ENCODE results near the gene KIAA0825.

Gene KIAA0825

DNA sequence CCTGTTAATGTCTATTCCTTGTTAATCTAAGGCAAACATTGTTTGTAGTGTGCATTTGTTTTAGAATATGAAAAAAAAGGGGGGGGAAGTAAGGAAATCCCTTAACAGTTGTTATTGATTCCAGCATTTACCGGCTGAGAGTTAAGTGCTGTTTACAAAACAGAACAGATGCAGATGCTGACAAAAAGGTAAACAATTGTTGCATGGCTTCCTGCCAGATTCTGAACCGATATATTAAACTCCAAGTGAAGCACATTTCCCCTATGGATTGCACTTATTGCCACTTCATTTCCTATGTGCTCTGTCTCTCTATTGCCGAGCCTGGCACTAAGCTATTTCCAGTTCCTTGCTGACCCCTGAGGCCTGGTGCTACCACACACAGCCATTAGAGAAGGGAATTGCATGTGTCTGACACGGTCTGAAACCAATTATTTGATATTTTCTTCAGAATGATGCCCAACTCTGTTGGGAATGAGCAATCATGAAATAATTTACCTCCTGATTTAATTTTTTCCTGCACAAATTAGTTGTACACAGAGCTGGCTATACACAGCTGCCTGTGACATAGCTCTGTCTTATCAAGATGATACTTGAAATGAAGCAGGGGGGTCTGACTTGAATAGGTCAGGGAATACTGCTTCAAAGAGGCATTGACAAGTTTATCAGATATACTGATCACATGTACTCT is 109.8 kb downstream of the KIAA0825 start:
- DNase-seq (ENCODE audit: low read depth): peak; percentile 11

DNA sequence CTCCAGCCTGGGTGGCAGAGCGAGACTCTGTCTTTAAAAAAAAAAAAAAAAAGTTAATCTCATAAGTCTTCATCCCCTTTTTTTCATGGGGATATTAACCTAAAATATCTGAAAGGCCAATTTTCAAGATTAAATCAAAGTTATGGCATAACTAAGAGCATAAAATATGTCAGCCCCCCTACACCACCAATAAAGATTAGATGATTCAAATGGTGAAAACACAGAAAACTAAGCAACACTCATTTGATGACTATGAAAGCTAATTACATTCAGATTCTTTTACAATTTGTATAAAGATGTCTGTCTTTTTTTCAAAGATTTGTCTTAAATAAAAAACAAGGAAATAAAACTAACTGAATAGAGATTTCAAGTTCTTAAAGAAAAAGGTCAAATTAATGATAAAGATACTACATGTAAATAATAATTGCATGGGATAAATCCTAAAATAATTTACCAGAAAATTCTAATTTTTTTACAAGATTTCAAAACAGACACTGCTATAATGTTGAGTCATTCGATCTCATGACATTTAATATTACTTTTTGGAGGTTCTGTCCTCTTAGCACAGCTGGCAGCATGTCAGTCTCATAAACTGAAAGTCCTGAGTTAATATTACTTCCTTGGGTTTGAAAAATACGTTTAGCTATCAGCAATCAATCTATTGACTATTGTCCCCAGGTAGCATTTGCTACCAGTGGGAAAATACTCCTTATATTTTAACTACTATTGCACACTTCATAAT is 112.9 kb downstream of the KIAA0825 start:
- TF ChIP-seq, protein P1, sequence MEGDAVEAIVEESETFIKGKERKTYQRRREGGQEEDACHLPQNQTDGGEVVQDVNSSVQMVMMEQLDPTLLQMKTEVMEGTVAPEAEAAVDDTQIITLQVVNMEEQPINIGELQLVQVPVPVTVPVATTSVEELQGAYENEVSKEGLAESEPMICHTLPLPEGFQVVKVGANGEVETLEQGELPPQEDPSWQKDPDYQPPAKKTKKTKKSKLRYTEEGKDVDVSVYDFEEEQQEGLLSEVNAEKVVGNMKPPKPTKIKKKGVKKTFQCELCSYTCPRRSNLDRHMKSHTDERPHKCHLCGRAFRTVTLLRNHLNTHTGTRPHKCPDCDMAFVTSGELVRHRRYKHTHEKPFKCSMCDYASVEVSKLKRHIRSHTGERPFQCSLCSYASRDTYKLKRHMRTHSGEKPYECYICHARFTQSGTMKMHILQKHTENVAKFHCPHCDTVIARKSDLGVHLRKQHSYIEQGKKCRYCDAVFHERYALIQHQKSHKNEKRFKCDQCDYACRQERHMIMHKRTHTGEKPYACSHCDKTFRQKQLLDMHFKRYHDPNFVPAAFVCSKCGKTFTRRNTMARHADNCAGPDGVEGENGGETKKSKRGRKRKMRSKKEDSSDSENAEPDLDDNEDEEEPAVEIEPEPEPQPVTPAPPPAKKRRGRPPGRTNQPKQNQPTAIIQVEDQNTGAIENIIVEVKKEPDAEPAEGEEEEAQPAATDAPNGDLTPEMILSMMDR (conservative IDR thresholded peaks at IDR 0.05; ENCODE audit: low read length): no peak
- no peak overlapping the region for H3K4me3 ChIP-seq (ENCODE audit: low read length)
- DNase-seq (ENCODE audit: low read depth): peak; percentile 13

More for the DNA sequence above, 109.8 kb downstream of the KIAA0825 start:
- no peak overlapping the region for H3K4me3 ChIP-seq (ENCODE audit: low read length)
- TF ChIP-seq, protein P1 (conservative IDR thresholded peaks at IDR 0.05; ENCODE audit: low read length): no peak

GRCh38 chr5:94503677-94504076 is 114.7 kb downstream of the KIAA0825 start:
- H3K4me3 ChIP-seq (ENCODE audit: low read length): no peak overlapping the region
- DNase-seq (ENCODE audit: low read depth): no peak
- TF ChIP-seq, protein P1 (conservative IDR thresholded peaks at IDR 0.05; ENCODE audit: low read length): no peak

DNA sequence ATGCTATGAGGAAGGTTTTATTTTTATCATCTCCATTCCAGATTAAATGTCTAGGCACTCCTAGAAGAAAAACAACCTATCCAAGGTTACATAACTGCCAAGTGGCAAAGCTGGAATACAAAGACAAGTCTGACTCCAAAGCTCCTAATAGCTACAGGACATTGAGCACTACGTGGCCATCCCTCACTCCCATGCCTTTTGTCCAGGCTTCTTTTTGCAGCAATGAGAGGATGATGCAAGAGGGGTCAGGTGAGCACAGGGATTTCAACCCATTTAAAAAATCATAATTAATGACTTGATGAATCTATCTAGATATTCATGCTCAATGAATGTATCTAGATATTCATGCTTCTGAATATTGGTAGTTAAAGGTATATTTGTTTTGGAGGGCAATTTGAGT is 117.0 kb downstream of the KIAA0825 start:
- H3K4me3 ChIP-seq (ENCODE audit: low read length): no peak overlapping the region
- TF ChIP-seq, protein P1 (conservative IDR thresholded peaks at IDR 0.05; ENCODE audit: low read length): no peak
- no peak for DNase-seq (ENCODE audit: low read depth)

DNA sequence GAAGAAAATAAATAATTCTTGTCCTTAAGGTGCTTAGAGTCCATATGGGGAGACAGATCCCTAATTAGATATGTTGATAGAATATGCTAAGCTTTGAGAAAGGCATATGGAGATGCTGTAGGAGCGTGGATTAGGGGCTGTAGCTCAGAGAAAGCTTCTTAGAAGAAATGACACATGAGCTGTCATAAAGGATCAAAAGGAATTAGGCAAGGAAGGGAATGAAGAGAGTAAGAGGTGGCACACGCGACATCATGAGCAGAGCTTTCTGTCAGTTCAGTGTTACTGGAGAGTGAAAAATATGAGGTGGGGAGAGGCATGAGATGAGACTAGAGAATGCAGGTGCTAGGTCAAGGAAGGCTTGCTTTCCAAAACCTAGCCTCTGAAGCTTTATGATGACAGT is 118.6 kb downstream of the KIAA0825 start:
- DNase-seq (ENCODE audit: low read depth): no peak
- no peak overlapping the region for H3K4me3 ChIP-seq (ENCODE audit: low read length)
- TF ChIP-seq, protein P1 (conservative IDR thresholded peaks at IDR 0.05; ENCODE audit: low read length): no peak

- DNase-seq (ENCODE audit: low read depth): no peak
- H3K4me3 ChIP-seq (ENCODE audit: low read length): no peak overlapping the region
- TF ChIP-seq, protein P1 (conservative IDR thresholded peaks at IDR 0.05; ENCODE audit: low read length): no peak
Observed at GRCh38 chr5:94498199-94498598, 120.2 kb downstream of the KIAA0825 start.

DNA sequence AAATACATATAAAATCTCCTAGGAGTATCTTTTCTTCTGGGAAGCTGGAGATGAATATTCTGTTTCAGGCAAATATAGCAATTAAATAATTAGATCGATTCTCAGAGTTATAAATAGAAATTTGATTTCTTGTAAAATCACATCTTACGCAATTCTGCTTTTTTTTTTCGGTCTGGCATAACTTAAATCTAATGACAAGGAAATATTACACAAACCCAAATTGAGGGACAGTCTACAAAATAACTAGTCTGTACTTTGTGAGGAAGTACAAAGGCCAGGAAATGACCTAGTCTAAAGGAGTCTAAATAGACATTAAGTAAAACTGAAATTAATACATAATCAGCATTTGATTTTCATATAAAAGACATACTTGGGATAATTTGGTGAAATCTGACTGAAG is 133.3 kb downstream of the KIAA0825 start:
- TF ChIP-seq, protein P1 (conservative IDR thresholded peaks at IDR 0.05; ENCODE audit: low read length): no peak

More for the DNA sequence above, 133.3 kb downstream of the KIAA0825 start:
- DNase-seq (ENCODE audit: low read depth): no peak
- H3K4me3 ChIP-seq (ENCODE audit: low read length): no peak overlapping the region
